Measurements from ENCODE around the gene PDK4. TPM values are rescaled to one million over a fixed set of nuclear protein-coding genes. Genes with fewer than 3 reads are reported as not detected.

PDK4 gene
- total and polyA plus RNA-seq, 10 of the 15 experiments (the other 5 are each of a cell fraction or from before 2014, with no cell fraction given): 0.03 to 0.46 TPM; not detected in 8

GRCh38 chr7:95642173-95642572 is 45.9 kb upstream of the PDK4 start:
- no peaks in the 10 kb centered on the region; the same call in 1 of the 2 replicates for H4K20me1 ChIP-seq (ENCODE audit: control insufficient read depth, insufficient read depth)
- H3K27me3 ChIP-seq (replicated peaks in 1 of 2; ENCODE audit: control insufficient read depth in 2 of 2, insufficient read depth in 2 of 2, low read length in 1 of 2): peaks cover 0 to 2% of the 10 kb centered on the region in 2 experiments
- WGBS (ENCODE audit: insufficient coverage, insufficient replicate concordance, low lambda C conversion rate, missing lambda C conversion rate): 43% methylated on average over 5 of the region's 5 CpGs
- SMC1A ChIA-PET (ENCODE audit: uncharacterized antibody, unreplicated experiment): no interaction called here
- intact Hi-C loops (cut with micrococcal nuclease; ENCODE audit: unreplicated experiment) (no loop called here), in situ Hi-C loops (cut with MboI) (no loop called here)
- POLR2A ChIA-PET: interaction anchor here (0.6 kb wide), 1 partner anchor 550 kb away, joined by 4 read pairs; no protein-coding TSS in a partner anchor
- no TSS peak for BruUV-seq (replicated peaks)
- DNase-seq (ENCODE audit: low read depth, low spot score) (no peak), FAIRE-seq (no peak), ATAC-seq (no peak)
- no peaks in the 10 kb centered on the region for H3K36me3 ChIP-seq (ENCODE audit: control insufficient read depth in 2 of 2, insufficient read depth in 2 of 2, low read length in 1 of 2)
- RAD21 ChIA-PET (ENCODE audit: unreplicated experiment): interaction anchor here (1.0 to 1.2 kb wide), 2 partner anchors 9 to 114 kb away, joined by 3 read pairs; no protein-coding TSS in a partner anchor
- H3K4me2 ChIP-seq (ENCODE audit: control insufficient read depth, insufficient read depth): no peak overlapping the region
- H3K27ac ChIP-seq (ENCODE audit: control insufficient read depth, insufficient read depth): no peak overlapping the region
- no peak overlapping the region for H2AFZ ChIP-seq (ENCODE audit: control insufficient read depth, low read depth, low read length)
- H3K4me3 ChIP-seq: no peak overlapping the region
- H3K9ac ChIP-seq (ENCODE audit: control insufficient read depth, insufficient read depth, low read length): no peak overlapping the region
- no peaks in the 10 kb centered on the region for H3K4me1 ChIP-seq (ENCODE audit: control insufficient read depth, insufficient read depth, low read length)
- TF ChIP-seq SUZ12 (IDR thresholded peaks at IDR 0.05; ENCODE audit: unreplicated experiment): no peak
- TF ChIP-seq RFX5 (IDR thresholded peaks at IDR 0.05; ENCODE audit: low read depth, low read length): no peak
- TF ChIP-seq CHD2 (IDR thresholded peaks at IDR 0.05; ENCODE audit: borderline replicate concordance, low read depth, low read length): no peak
- TF ChIP-seq BCL11A (IDR thresholded peaks at IDR 0.05; ENCODE audit: low read depth, low read length): no peak
- TF ChIP-seq NR2F1 (conservative IDR thresholded peaks at IDR 0.05): no peak
- no peak for TF ChIP-seq NKRF (conservative IDR thresholded peaks at IDR 0.05)
- no peak for TF ChIP-seq TAF1 (IDR thresholded peaks at IDR 0.05; ENCODE audit: borderline replicate concordance, low read depth, low read length)
- no peak for TF ChIP-seq PRDM15 (CRISPR knock-in tag; IDR thresholded peaks at IDR 0.05)
- TF ChIP-seq CREB1 (IDR thresholded peaks at IDR 0.05; ENCODE audit: low read depth): no peak
- TF ChIP-seq CEBPZ (IDR thresholded peaks at IDR 0.05; ENCODE audit: low read depth, low read length): no peak
- no peaks in the 10 kb centered on the region for H3K9me3 ChIP-seq (replicated peaks; ENCODE audit: control insufficient read depth, insufficient read depth, low read length)
- CTCF ChIA-PET: interaction anchor here (0.5 to 1.1 kb wide), 2 partner anchors 46 to 1640 kb away, joined by 3 read pairs; no protein-coding TSS in a partner anchor
- H3K79me2 ChIP-seq (ENCODE audit: control insufficient read depth, insufficient read depth, low read length): no peaks in the 10 kb centered on the region

Data from GM12878 (cell line).